IPS DF 4.7 (cell line): ENCODE results near the gene CNTNAP4.

Experiments used
- DNase-seq: peaks from one replicate; pipeline ENCODE4 v3.0.0-alpha.2; 2013; ENCODE audit warnings: low spot score; ENCODE audit errors: extremely low read depth

CNTNAP4 gene

DNA sequence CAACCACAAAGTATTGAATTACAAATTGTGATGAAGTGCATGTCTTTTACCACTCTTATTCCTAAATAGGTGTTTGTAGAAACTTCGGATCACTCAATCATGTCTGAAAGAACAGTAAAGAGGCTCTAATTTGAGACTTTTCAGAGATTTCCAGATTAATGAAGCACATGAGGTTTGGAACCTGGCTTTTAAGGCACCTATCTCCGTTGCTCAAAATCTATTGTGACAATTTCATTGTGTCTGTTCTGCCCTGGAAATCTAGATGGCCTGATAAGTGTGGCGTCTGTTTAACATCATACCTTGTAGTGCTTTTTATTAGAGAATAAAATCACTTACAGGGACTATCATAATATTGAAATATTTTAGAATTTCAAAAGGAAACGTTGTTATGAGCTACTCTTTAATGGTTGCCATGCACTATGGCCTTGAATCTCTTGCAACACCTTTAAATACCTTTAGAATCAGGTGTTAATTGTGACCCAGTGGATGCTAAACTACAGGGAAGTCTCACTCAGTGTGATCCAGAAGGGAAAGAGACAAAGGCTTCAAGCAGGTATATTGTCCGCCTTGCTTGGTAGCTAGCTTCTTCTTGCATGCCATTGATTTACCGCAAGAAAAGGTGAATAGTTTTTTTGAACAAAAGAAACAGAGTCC lies 210.3 kb downstream of the CNTNAP4 start:
- DNase-seq, result no peak

DNA sequence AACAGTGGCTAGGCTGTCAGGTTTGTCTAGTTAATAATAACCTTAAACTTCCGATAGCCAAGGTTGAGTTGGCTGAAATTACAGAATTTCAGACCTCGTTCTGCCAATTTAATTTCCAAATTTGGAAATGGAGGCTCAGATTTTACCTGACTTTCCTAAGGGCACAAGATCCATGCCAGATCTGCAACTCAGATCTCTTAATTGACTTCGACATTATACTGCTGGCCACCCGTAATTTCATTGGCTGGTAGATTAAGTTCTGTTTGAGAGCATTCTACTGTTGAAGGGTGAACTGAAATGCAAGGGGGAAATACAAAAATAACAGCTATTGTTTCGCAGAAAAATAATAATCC lies 210.8 kb downstream of the CNTNAP4 start:
- no peak for DNase-seq

DNA sequence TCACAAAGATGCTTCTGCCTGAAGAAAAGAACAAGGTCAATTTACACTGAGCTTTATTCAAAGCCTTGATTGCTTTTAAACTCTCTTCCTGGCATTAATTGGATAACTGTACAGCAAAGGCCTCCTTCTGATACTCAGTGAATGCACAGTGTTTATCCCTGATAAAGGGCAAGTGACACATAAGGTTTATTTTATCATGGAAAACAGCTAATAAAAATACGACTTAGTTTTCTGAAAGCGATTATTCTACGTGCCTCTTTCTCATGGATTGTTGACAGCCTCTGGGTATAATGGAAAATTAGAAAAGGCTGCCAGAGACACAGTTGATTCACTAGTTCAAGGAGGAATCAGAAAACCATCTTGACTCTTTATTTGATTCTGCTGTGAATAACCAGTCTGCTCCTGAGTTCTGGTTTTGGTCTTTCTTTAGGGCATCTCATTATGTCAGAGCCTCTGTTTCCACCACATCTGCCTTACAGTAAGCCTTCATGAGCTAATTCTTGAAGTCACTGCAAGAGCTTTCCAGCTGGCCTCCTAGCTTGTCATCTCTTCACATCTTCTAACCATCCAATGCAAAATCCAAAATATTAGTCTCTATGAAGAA lies 212.9 kb downstream of the CNTNAP4 start:
- DNase-seq, result no peak

DNA sequence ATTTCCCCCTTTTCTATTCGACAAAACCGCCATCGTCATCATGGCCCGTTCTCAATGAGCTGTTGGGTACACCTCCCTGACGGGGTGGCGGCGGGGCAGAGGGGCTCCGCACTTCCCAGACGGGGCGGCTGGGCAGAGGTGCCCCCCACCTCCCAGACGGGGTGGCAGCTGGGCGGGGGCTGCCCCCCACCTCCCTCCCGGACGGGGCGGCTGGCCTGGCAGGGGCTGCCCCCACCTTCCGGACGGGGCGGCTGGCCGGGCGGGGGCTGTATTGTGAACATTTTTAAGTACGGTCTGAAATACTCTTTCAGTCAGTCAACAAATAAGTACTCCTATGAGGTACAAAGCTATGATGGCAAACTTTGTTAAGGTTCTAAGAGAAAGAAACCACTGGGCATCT lies 222.8 kb downstream of the CNTNAP4 start:
- no peak for DNase-seq

DNA sequence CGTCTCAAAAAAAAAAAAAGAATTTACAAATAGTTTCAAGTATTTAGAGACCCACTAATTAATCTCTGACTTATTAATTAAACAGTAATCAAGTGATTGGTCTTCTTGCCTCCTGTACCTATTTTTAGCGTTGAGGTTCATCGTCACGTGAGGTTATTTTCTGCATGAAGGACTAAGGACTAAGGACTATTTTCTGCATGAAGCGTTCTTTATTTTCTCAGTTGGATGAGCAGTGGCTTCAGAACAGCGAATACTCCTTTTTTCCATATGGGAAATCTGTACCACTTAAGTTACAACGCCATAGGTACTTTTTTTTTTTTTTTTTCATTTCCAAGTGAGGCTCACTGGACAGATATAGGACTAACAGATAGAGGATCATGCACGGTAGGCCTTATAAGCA lies 224.9 kb downstream of the CNTNAP4 start:
- DNase-seq, result no peak

- no peak for DNase-seq
Observed at GRCh38 chr16:76502555-76502954, 225.4 kb downstream of the CNTNAP4 start.

DNA sequence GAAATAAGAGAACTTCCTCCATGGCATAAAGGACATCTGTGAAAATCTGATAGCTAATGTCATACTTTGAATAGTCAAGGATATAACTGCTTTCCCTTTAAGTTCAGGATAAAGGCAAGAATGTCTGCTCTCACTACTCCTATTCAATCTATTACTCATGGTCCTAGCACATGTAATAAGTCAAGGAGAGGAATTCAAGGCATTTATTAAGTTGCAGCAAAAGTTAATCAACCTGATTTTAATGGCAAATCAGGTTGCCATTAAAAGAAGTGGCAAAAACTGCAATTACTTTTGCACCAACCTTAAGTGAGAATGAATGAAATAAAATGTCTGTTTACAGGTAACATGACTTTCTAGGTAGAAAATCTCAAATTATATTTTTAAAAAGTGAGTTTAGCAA lies 225.9 kb downstream of the CNTNAP4 start:
- DNase-seq, result no peak

DNA sequence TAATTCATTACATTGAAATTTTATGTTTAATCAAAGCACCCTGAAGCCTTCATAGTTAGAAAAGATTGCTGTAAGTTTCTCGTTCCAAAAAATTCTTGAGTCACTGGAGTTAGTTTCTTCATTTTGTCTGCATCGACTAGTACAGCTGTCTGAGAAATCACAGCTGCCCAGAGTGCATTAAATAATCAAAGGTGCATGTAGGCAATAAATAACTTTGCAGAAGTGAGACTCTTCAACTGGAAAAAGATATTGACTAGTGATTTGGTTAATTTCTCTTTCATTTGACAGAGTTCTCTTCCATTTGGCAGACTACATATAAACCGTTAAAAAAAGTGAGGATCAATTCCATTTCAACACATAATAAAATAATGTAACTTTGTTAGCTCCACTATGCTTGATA lies 234.0 kb downstream of the CNTNAP4 start:
- DNase-seq, result no peak

DNA sequence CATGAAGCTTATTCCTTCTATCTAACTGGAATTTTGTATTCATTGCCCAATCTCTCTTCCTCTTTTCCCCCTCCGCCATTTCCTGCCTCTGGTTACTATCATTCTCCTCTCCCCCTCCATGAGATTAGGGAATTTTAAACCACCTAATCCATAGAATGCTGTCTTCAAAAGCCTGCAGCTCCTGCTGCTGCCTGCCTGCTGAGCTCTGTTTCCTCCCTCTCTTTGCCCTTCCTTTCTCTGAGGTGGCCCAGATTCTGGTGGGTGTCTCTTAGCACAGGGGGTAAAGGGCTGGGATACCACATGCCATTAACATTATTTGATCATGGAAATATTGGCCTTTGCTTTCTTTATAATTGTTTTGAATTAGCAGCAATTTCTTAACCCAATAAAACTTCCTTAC lies 241.6 kb downstream of the CNTNAP4 start:
- no peak for DNase-seq

DNA sequence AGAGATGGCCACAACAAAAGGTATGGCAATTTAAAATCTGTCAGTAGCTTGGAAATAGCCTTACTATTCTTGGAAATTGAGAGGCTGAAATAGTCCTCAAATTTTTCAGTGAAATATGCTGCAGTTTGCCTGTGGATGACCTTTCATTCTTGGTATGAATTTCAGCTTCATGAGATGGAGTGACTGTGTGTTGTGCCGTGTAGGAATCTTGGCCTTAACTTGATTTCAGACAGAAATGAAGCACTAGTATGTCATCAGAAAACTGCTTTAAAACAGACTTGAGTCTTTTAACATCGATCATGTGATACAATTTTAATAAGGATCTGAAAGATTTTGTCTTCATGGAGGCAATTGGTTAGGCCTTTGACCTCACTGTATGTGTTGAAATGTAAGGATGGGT lies 247.2 kb downstream of the CNTNAP4 start:
- no peak for DNase-seq

DNA sequence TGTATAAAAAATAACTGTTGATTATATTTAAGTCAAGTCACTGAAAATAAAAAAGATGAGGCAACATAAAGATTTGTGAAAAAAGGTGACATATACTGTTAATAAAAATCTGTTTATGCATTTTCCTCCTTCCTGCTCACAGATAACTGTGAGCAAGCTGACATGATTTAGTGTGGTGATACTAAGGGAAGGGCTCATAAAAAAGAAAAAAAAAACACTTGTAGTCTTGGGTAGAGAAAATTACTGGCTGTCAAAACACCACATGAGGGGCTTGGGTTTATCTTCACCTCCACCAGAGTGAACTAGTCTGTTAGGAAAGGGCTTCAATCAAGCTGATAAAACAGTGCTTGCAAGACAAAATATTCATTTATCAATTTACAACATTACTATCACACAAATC lies 247.6 kb downstream of the CNTNAP4 start:
- no peak for DNase-seq

- no peak for DNase-seq
Observed at GRCh38 chr16:76527244-76527643, 250.0 kb downstream of the CNTNAP4 start.

- DNase-seq, result no peak
Observed at GRCh38 chr16:76529120-76529519, 251.9 kb downstream of the CNTNAP4 start.

- DNase-seq, result no peak
Observed at GRCh38 chr16:76531236-76531635, 254.0 kb downstream of the CNTNAP4 start.

DNA sequence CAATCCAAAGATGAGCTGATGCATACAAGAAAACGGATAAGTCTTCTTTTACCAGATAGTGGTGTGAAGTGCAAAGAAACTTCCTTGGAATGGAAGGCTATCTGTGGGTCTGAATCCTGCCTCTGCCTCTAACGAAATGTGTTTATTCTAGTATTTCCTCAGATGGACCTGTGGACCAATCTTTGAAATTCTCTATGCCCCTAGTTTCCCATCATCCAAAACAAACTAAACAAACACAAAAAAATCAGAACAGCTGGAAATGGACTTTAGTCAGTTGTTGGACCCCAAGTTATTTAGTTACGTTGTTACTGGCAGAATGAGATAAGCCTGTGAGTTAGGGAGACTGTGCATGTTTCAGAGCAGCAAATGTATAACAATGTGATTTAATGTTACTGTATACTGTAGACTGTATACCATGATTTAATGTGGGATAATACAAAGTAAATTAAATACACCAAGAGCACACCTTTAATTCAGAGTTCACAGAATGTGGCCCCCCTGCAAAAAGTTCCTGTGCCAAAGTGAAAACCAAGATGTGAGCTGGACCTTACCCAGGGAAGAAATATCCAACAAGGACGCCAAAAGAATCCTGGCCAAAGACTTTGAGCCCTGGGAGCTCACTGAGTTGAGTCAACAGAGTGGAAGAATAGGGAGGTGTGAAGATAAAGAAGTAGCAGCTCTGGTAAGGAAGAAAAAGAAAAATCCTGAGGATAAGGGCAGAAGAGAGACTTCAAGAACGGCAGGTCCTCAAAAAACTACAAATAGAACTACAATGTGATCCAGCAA lies 255.2 kb downstream of the CNTNAP4 start:
- no peak for DNase-seq

- DNase-seq, result no peak
Observed at GRCh38 chr16:76539609-76540008, 262.4 kb downstream of the CNTNAP4 start.

DNA sequence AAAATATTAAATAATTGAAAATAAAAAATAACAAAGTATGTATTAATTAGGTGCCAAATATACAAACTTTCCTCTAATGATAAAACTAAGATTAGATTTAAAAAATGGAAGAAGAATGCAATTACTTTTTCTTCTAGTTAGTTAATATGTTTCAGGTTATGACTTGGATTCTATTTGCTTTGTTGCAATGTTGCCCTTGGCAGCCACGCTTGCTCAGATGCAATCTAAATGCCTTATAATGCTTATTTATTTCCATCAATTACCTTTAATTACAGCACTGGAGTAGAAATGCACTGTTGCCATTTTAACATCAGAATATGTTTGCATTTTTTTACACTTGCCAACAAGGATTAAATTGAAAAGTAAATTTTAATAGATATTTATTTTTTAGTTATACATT lies 263.9 kb downstream of the CNTNAP4 start:
- no peak for DNase-seq

DNA sequence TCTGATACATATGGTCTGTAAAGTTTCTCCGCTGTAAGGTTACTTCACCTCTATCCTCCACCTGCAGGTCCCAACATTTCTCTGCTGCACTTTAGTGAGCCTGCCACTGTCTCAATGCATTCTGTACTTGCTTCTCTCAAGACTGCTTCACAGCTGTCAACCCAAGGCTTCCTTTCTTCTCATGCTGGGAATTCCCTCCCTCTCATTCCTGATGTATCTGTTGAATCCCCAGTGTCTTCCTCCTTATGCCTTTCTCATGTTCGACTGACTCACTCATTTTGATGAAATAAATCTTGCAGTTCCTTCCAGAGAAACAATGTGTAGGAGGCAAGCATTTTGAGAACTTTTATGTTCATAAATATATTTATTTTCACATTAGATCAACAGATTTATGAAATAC lies 288.3 kb downstream of the CNTNAP4 start:
- DNase-seq, result no peak

- DNase-seq, result no peak
Observed at GRCh38 chr16:76571755-76572154, 294.6 kb downstream of the CNTNAP4 start.

DNA sequence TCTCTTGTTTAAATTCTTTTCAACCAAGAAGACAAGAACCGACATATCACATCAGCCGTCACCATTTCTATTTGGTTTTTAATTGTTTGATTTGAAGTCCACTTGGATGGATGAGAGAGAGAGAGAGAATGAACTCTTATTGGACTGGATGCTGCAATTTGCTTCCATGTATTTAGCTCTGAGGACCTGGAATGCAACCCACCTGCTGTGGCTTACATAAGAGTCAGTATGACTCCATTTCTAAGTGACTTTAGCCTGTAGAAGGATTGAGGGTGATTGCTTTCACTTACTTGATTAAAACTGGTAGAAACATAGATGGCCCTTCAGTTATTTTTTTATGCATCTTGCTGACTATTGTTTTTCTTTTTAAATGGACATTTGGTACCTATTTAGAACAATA lies 296.1 kb downstream of the CNTNAP4 start:
- DNase-seq, result no peak

GRCh38 chr16:76574651-76575050 lies 297.4 kb downstream of the CNTNAP4 start:
- DNase-seq, result no peak

DNA sequence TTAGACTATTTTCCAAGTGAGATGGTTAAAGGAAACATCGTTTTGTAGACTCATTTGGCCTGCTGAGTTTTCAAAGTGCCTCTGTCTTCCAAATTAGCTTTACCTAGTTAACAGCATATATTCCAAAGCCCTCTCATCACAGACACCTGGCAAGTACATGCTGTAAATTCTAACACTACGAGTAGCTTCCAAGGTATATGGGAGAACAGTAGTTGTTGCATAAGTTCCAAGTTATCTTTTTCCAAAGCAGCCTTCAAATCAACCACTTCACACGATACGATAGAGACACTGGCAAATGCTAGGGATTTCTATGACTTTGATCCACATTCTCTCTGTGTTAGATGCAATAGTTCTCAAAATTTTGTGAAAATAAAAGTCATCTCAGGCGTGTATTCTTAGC lies 299.3 kb downstream of the CNTNAP4 start:
- DNase-seq, result no peak

- DNase-seq, result no peak
Observed at GRCh38 chr16:76577003-76577402, 299.8 kb downstream of the CNTNAP4 start.
